ENCODE measurements around the gene EIF4EBP2. TPM values are rescaled to one million over a fixed set of nuclear protein-coding genes. Genes with fewer than 3 reads are reported as not detected.

The EIF4EBP2 gene
- total and polyA plus RNA-seq, 2 experiments from 2014 or later: 42.0 to 131 TPM

- peaks cover 33% of the 10 kb centered on the region for H3K79me2 ChIP-seq (replicated peaks; ENCODE audit: insufficient read depth)
- Mint-ChIP-seq H3K9me3 (no peaks in the 10 kb centered on the region), H3K27ac (no peak overlapping the region), H3K36me3 (ENCODE audit: low read depth) (peaks cover 6% of the 10 kb centered on the region), H3K4me1 (peaks cover 9% of the 10 kb centered on the region), H3K27me3 (ENCODE audit: insufficient read depth, low read depth, poor library complexity) (peaks cover 10% of the 10 kb centered on the region), H3K4me3 (no peak overlapping the region)
- H3K4me3 ChIP-seq: no peak overlapping the region
- peaks cover 8% of the 10 kb centered on the region; the same call in 1 of the 2 replicates for H4K20me1 ChIP-seq (replicated peaks; ENCODE audit: insufficient read depth)
- H3K4me1 ChIP-seq (ENCODE audit: insufficient read depth): peaks cover 8% of the 10 kb centered on the region; the same call in 1 of the 2 replicates
- peaks cover 13% of the 10 kb centered on the region; the same call in 1 of the 2 replicates for H3F3A ChIP-seq (replicated peaks; ENCODE audit: low read depth)
- no peak overlapping the region for H3K27ac ChIP-seq (ENCODE audit: low read depth)
- H3K27me3 ChIP-seq (ENCODE audit: insufficient read depth): no peaks in the 10 kb centered on the region
- no peak for DNase-seq (ENCODE audit: low spot score)
- ATAC-seq: no peak
- TF ChIP-seq CTCF (conservative IDR thresholded peaks at IDR 0.05; ENCODE audit: low read depth in 2 of 2): no peak
- TF ChIP-seq REST (IDR thresholded peaks at IDR 0.05; ENCODE audit: unreplicated experiment): no peak
- no peak for TF ChIP-seq CREB1 (CRISPR knock-in tag; IDR thresholded peaks at IDR 0.05; ENCODE audit: low read depth)
- TF ChIP-seq EZH2 (IDR thresholded peaks at IDR 0.05; ENCODE audit: low read depth, unreplicated experiment): no peak
- TF ChIP-seq EZH2phosphoT487 (IDR thresholded peaks at IDR 0.05; ENCODE audit: unreplicated experiment): no peak
- TF ChIP-seq ZNF331 (CRISPR knock-in tag; IDR thresholded peaks at IDR 0.05; ENCODE audit: low read depth): no peak
- TF ChIP-seq JUNB (IDR thresholded peaks at IDR 0.05; ENCODE audit: unreplicated experiment): no peak
- TF ChIP-seq ETS1 (IDR thresholded peaks at IDR 0.05): no peak
- TF ChIP-seq NANOG (IDR thresholded peaks at IDR 0.05; ENCODE audit: borderline replicate concordance): no peak
- TF ChIP-seq POLR2AphosphoS5 (IDR thresholded peaks at IDR 0.05; ENCODE audit: low read depth): no peak
- no peak for TF ChIP-seq ZNF462 (CRISPR knock-in tag; IDR thresholded peaks at IDR 0.05)
- TF ChIP-seq ZNF114 (CRISPR knock-in tag; IDR thresholded peaks at IDR 0.05): no peak
- no peak for TF ChIP-seq STAT1 (IDR thresholded peaks at IDR 0.05; ENCODE audit: unreplicated experiment)
- H3K36me3 ChIP-seq (ENCODE audit: insufficient read depth): peaks cover 14% of the 10 kb centered on the region
- no peaks in the 10 kb centered on the region for H3K9me2 ChIP-seq (ENCODE audit: insufficient read depth)
- no peak overlapping the region for H2AFZ ChIP-seq
- H3K4me2 ChIP-seq: no peak overlapping the region
These were observed 28.8 kb downstream of the EIF4EBP2 start for GRCh38 chr10:70432561-70433263.
